ENCODE data around the gene ALDH4A1.
A peak's percentile ranks its signal among the peaks of the same experiment; 100 is the strongest.

The ALDH4A1 gene

DNA sequence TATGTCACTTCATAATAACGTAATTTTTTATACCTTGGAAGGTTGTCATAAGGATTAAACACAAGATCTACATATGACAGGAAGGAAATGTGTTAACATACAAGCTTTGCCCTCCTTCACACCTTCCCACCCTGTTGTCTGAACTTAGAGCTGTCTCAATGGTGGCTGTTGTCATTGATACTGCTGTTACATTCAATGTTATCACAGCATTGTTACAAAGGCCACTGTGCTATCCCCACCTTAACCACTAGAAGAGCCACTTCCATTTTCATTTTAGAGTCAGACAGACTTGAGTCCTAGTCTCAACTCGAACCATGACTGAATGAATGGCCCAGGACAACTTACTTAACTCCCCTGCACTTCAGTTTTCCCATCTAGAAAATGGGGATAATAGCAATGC, 74.1 kb downstream of the ALDH4A1 start:
- TF ChIP-seq, protein P1, sequence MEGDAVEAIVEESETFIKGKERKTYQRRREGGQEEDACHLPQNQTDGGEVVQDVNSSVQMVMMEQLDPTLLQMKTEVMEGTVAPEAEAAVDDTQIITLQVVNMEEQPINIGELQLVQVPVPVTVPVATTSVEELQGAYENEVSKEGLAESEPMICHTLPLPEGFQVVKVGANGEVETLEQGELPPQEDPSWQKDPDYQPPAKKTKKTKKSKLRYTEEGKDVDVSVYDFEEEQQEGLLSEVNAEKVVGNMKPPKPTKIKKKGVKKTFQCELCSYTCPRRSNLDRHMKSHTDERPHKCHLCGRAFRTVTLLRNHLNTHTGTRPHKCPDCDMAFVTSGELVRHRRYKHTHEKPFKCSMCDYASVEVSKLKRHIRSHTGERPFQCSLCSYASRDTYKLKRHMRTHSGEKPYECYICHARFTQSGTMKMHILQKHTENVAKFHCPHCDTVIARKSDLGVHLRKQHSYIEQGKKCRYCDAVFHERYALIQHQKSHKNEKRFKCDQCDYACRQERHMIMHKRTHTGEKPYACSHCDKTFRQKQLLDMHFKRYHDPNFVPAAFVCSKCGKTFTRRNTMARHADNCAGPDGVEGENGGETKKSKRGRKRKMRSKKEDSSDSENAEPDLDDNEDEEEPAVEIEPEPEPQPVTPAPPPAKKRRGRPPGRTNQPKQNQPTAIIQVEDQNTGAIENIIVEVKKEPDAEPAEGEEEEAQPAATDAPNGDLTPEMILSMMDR (IDR thresholded peaks at IDR 0.05; ENCODE audit: borderline replicate concordance, insufficient read depth, low read depth, low read length), result 0 out of 2 replicates have a peak, but pooled peaks have one; percentile 3
- no peak overlapping the region for H3K4me3 ChIP-seq (ENCODE audit: low read depth, low read length)

DNA sequence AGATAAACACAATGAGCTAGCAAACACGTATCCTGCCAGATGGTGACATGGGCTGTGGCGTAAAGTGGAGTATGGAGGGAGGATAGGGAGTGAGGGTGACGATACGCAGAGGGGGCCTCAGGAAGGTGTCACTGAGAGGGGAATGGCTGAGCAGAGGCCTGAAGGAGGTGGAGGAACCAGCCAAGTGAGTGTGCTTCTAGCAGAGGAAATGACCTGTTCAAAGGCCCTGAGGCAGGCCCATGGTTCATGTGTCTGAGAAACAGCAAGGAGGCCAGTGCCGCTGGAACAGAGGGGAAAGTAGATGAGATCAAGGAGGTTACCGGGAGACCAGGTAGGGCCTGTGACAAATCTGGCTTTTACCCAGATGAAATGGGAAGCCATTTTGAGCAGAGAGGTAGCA, 78.9 kb downstream of the ALDH4A1 start:
- no peak overlapping the region for H3K4me3 ChIP-seq (ENCODE audit: low read depth, low read length)
- TF ChIP-seq, protein P1 (IDR thresholded peaks at IDR 0.05; ENCODE audit: borderline replicate concordance, insufficient read depth, low read depth, low read length), result no peak

All from GM12875 (cell line).